Measurements from ENCODE around the gene CDIPT. TPM values are rescaled to one million over a fixed set of nuclear protein-coding genes. Genes with fewer than 3 reads are reported as not detected.
"Not testable (repeated sequence)": the region's sequence is repeated elsewhere in the genome, so short reads cannot be mapped to it uniquely, and the experiment has no call there.

CDIPT gene
- total and polyA plus RNA-seq, 8 donors: 69.5 to 84.8 (median 78.3) TPM

DNA sequence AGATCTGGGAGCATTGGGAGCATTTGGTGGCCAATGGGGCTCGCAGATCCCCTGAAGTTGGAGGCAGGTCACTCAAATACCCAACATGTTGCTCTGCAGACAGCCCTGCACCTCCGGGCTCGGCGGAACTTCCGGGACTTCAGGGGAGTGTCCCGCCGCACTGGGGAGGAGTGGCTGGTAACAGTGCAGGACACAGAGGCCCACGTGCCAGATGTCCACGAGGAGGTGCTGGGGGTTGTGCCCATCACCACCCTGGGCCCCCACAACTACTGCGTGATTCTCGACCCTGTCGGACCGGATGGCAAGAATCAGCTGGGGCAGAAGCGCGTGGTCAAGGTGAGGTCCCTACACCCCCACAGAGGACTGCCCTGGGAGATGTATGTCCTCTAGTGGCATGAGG, 26.4 kb downstream of the CDIPT start:
- Histone ChIP-seq H3K36me3 (peaks cover 0 to 100% of the 10 kb centered on the region in 2 donors), H3K27ac (no peak overlapping the region), H3K27me3 (no peaks in the 10 kb centered on the region), H3K4me1 (no peaks in the 10 kb centered on the region), H3K9me3 (no peaks in the 10 kb centered on the region), H3K4me3 (no peak overlapping the region)
- intact Hi-C loops (cut with DNase I): no loop called here
- TF ChIP-seq, protein P1, sequence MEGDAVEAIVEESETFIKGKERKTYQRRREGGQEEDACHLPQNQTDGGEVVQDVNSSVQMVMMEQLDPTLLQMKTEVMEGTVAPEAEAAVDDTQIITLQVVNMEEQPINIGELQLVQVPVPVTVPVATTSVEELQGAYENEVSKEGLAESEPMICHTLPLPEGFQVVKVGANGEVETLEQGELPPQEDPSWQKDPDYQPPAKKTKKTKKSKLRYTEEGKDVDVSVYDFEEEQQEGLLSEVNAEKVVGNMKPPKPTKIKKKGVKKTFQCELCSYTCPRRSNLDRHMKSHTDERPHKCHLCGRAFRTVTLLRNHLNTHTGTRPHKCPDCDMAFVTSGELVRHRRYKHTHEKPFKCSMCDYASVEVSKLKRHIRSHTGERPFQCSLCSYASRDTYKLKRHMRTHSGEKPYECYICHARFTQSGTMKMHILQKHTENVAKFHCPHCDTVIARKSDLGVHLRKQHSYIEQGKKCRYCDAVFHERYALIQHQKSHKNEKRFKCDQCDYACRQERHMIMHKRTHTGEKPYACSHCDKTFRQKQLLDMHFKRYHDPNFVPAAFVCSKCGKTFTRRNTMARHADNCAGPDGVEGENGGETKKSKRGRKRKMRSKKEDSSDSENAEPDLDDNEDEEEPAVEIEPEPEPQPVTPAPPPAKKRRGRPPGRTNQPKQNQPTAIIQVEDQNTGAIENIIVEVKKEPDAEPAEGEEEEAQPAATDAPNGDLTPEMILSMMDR (IDR thresholded peaks at IDR 0.05): no peak
- ATAC-seq (no peak), DNase-seq (no peak)

DNA sequence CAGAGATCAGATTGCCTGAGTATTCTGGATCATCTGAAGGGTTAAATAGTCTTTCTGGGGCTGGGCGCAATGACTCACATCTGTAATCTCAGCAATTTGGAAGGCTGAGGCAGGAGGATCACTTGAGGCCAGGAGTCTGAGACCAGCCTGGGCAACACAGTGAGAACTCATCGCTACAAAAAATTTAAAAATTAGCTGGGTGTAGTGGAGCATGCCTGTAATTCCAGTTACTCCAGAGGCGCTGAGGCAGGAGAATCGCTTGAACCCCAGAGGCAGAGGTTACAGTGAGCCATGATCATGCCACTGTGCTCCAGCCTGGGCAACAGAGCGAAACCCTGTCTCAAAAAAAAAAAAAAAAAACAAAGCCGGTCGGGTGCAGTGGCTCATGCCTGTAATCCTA, 27.1 kb downstream of the CDIPT start:
- TF ChIP-seq, protein P1 (IDR thresholded peaks at IDR 0.05): no peak
- H3K9me3 ChIP-seq: no peaks in the 10 kb centered on the region
- DNase-seq: no peak
- peaks cover 0 to 100% of the 10 kb centered on the region in 2 donors for H3K36me3 ChIP-seq
- intact Hi-C loops (cut with DNase I): no loop called here
- no peaks in the 10 kb centered on the region for H3K27me3 ChIP-seq
- no peak overlapping the region for H3K27ac ChIP-seq
- H3K4me3 ChIP-seq: no peak overlapping the region
- H3K4me1 ChIP-seq: no peaks in the 10 kb centered on the region
- no peak for ATAC-seq

DNA sequence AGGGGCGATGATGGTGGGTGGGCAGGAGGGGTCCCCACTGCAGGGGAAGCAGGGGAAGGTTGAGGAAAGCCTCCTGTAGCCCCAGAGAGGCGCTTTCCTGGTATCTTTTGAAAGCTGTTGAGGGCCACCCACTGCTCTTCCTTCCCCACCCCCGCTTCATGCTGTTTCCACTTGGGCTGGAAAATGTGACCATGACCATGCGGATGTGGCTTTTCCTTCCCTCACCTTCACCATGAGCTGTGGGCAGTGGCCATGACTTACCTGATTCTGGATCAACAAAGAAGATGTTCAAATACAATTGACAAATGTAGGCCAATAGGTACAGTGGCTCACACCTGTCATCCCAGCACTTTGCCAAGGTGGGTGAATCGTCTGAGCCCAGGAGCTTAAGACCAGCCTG, 28.9 kb downstream of the CDIPT start:
- ATAC-seq (no peak), DNase-seq (no peak)
- Histone ChIP-seq H3K27me3 (no peaks in the 10 kb centered on the region), H3K4me1 (peaks cover 0 to 12% of the 10 kb centered on the region in 2 donors), H3K36me3 (peaks cover 0 to 97% of the 10 kb centered on the region in 2 donors), H3K9me3 (no peaks in the 10 kb centered on the region), H3K27ac (no peak overlapping the region), H3K4me3 (no peak overlapping the region)
- TF ChIP-seq, protein P1 (IDR thresholded peaks at IDR 0.05): no peak
- intact Hi-C loops (cut with DNase I): no loop called here

DNA sequence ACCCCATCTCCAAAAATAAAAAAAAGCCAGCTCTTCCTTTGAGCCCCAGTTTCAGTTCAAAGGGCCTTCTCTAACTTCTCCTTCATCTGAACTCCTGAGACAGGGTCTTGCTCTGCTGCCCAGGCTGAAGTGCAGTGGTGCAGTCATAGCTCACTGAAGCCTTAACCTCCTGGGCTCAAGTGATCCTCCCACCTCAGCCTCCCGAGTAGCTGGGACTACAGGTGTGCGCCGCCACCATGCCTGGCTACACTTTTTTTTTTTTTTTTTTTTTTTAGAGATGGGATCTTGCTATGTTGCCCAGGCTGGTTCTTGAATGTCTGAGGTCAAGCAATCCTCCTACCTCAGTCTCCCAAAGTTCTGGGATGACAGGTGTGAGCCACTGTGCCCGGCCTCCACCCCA, 29.8 kb downstream of the CDIPT start:
- H3K27ac ChIP-seq; H3K4me3 ChIP-seq; DNase-seq; H3K9me3 ChIP-seq; H3K27me3 ChIP-seq; intact Hi-C loops (cut with DNase I); ATAC-seq: not testable (repeated sequence)
- peaks cover 0 to 20% of the 10 kb centered on the region in 2 donors for H3K4me1 ChIP-seq
- H3K36me3 ChIP-seq: peaks cover 0 to 93% of the 10 kb centered on the region in 2 donors

DNA sequence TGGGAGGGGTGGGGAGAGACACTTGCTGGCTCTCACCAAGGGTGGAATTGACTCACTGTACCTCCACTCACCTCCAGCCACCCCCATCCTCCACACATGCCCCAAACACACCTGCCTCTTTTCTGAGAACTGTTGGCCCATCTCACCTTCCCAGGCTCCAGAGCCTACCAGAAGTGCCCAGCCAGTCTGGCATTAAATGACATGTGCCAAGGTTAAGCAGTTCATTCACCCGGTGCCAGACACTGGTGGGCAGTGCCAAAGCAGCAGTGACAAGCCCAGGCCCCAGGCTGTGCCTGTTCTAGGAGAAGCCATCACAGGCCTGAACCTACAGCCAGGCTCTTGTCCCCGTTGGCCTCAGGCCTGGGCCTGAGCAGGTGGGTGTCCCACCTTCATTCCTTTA, 31.5 kb downstream of the CDIPT start:
- TF ChIP-seq, protein P1 (IDR thresholded peaks at IDR 0.05): no peak
- Histone ChIP-seq H3K36me3 (peaks cover 0 to 76% of the 10 kb centered on the region in 2 donors), H3K27me3 (no peaks in the 10 kb centered on the region), H3K27ac (no peak overlapping the region), H3K4me3 (no peak overlapping the region), H3K4me1 (peaks cover 0 to 37% of the 10 kb centered on the region in 2 donors), H3K9me3 (no peaks in the 10 kb centered on the region)
- intact Hi-C loops (cut with DNase I): no loop called here
- DNase-seq (no peak), ATAC-seq (no peak)

DNA sequence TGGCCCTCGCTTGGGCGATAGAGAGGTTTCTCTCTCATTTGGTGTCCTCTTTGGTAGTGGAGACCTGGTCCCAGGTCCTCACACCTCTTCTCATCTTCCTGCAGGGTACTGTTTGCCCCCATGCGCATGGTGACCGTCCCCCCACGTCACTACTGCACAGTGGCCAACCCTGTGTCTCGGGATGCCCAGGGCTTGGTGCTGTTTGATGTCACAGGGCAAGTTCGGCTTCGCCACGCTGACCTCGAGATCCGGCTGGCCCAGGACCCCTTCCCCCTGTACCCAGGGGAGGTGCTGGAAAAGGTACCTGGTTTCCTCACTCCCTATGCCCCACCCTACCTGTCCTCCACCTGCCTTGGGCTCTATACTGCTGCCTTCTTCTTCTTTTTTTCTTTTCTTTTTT, 32.3 kb downstream of the CDIPT start:
- DNase-seq: no peak
- no peak for ATAC-seq
- intact Hi-C loops (cut with DNase I): no loop called here
- no peaks in the 10 kb centered on the region for H3K27me3 ChIP-seq
- no peak overlapping the region for H3K27ac ChIP-seq
- H3K4me1 ChIP-seq: peaks cover 5 to 44% of the 10 kb centered on the region in 2 donors
- no peaks in the 10 kb centered on the region for H3K9me3 ChIP-seq
- H3K36me3 ChIP-seq: peaks cover 0 to 69% of the 10 kb centered on the region in 2 donors
- TF ChIP-seq, protein P1 (IDR thresholded peaks at IDR 0.05): no peak
- no peak overlapping the region for H3K4me3 ChIP-seq
